ENCODE data around the gene ADAMTS2. TPM values are rescaled to one million over a fixed set of nuclear protein-coding genes. Genes with fewer than 3 reads are reported as not detected.

ADAMTS2 gene
- total and polyA plus RNA-seq, 7 experiments from 2014 or later, result not detected

GRCh38 chr5:179233909-179234562 lies 111.2 kb downstream of the ADAMTS2 start:
- Histone ChIP-seq H3K27me3 (ENCODE audit: control insufficient read depth in 2 of 2, insufficient read depth in 2 of 2, low read length in 2 of 2) (no peaks in the 10 kb centered on the region), H3K4me3 (ENCODE audit: low read length) (no peak overlapping the region), H3K36me3 (ENCODE audit: control insufficient read depth in 2 of 3, insufficient read depth in 3 of 3, low read length in 3 of 3) (no peaks in the 10 kb centered on the region), H3K27ac (ENCODE audit: low read depth, low read length) (no peak overlapping the region), H3K4me1 (ENCODE audit: control insufficient read depth in 2 of 2, insufficient read depth in 2 of 2, low read length in 2 of 2) (no peaks in the 10 kb centered on the region), H3K9me3 (ENCODE audit: control insufficient read depth in 2 of 3, low read length in 3 of 3) (peaks cover 0 to 10% (median 0%) of the 10 kb centered on the region in 3 experiments)
- Mint-ChIP-seq H3K27me3 (peaks cover 0 to 18% (median 8%) of the 10 kb centered on the region in 5 donors), H3K27ac (no peak overlapping the region), H3K9me3 (peaks cover 0 to 18% (median 5%) of the 10 kb centered on the region in 11 donors), H3K4me1 (no peaks in the 10 kb centered on the region), H3K4me3 (no peak overlapping the region), H3K36me3 (no peaks in the 10 kb centered on the region)
- POLR2A ChIA-PET, result no interaction called here
- DNase-seq (no peak), ATAC-seq (no peak)
- CTCF ChIA-PET, result no interaction called here
- intact Hi-C loops (cut with micrococcal nuclease), result no loop called here

GRCh38 chr5:179232091-179232735 lies 113.0 kb downstream of the ADAMTS2 start:
- Histone ChIP-seq H3K4me3 (ENCODE audit: low read length) (no peak overlapping the region), H3K27ac (ENCODE audit: low read depth, low read length) (no peak overlapping the region), H3K36me3 (ENCODE audit: control insufficient read depth in 2 of 3, insufficient read depth in 3 of 3, low read length in 3 of 3) (no peaks in the 10 kb centered on the region), H3K27me3 (ENCODE audit: control insufficient read depth in 2 of 2, insufficient read depth in 2 of 2, low read length in 2 of 2) (no peaks in the 10 kb centered on the region), H3K9me3 (ENCODE audit: control insufficient read depth in 2 of 3, low read length in 3 of 3) (peaks cover 0 to 10% (median 0%) of the 10 kb centered on the region in 3 experiments), H3K4me1 (ENCODE audit: control insufficient read depth in 2 of 2, insufficient read depth in 2 of 2, low read length in 2 of 2) (no peaks in the 10 kb centered on the region)
- H3K9me3 Mint-ChIP-seq, result peaks cover 0 to 6% (median 0%) of the 10 kb centered on the region in 11 donors
- intact Hi-C loops (cut with micrococcal nuclease), result no loop called here
- H3K4me1 Mint-ChIP-seq, result no peaks in the 10 kb centered on the region
- no peak for ATAC-seq
- H3K36me3 Mint-ChIP-seq, result no peaks in the 10 kb centered on the region
- H3K27ac Mint-ChIP-seq, result no peak overlapping the region
- ChIA-PET CTCF (no interaction called here), POLR2A (no interaction called here)
- no peak overlapping the region for H3K4me3 Mint-ChIP-seq
- no peak for DNase-seq
- peaks cover 0 to 9% (median under 1%) of the 10 kb centered on the region in 5 donors for H3K27me3 Mint-ChIP-seq

- Mint-ChIP-seq H3K4me1 (no peaks in the 10 kb centered on the region), H3K27me3 (peaks cover 0 to 9% (median 4%) of the 10 kb centered on the region in 5 donors), H3K27ac (no peak overlapping the region), H3K4me3 (no peak overlapping the region), H3K36me3 (no peaks in the 10 kb centered on the region), H3K9me3 (peaks cover 0 to 4% (median 0%) of the 10 kb centered on the region in 11 donors)
- H3K4me3 ChIP-seq (ENCODE audit: low read length), result no peak overlapping the region
- ChIA-PET CTCF (no interaction called here), POLR2A (no interaction called here)
- intact Hi-C loops (cut with micrococcal nuclease), result no loop called here
- DNase-seq (no peak), ATAC-seq (no peak)
- no peaks in the 10 kb centered on the region for H3K36me3 ChIP-seq (ENCODE audit: control insufficient read depth in 2 of 3, insufficient read depth in 3 of 3, low read length in 3 of 3)
- peaks cover 0 to 3% (median 0%) of the 10 kb centered on the region in 3 experiments for H3K9me3 ChIP-seq (ENCODE audit: control insufficient read depth in 2 of 3, low read length in 3 of 3)
- H3K4me1 ChIP-seq (ENCODE audit: control insufficient read depth in 2 of 2, insufficient read depth in 2 of 2, low read length in 2 of 2), result no peaks in the 10 kb centered on the region
- no peak overlapping the region for H3K27ac ChIP-seq (ENCODE audit: low read depth, low read length)
- no peaks in the 10 kb centered on the region for H3K27me3 ChIP-seq (ENCODE audit: control insufficient read depth in 2 of 2, insufficient read depth in 2 of 2, low read length in 2 of 2)
Observed at GRCh38 chr5:179231309-179231708, 114.0 kb downstream of the ADAMTS2 start.

GRCh38 chr5:179230061-179230461 lies 115.2 kb downstream of the ADAMTS2 start:
- Histone ChIP-seq H3K27ac (ENCODE audit: low read depth, low read length) (no peak overlapping the region), H3K9me3 (ENCODE audit: control insufficient read depth in 2 of 3, low read length in 3 of 3) (no peaks in the 10 kb centered on the region), H3K36me3 (ENCODE audit: control insufficient read depth in 2 of 3, insufficient read depth in 3 of 3, low read length in 3 of 3) (no peaks in the 10 kb centered on the region), H3K4me1 (ENCODE audit: control insufficient read depth in 2 of 2, insufficient read depth in 2 of 2, low read length in 2 of 2) (no peaks in the 10 kb centered on the region), H3K4me3 (ENCODE audit: low read length) (no peak overlapping the region), H3K27me3 (ENCODE audit: control insufficient read depth in 2 of 2, insufficient read depth in 2 of 2, low read length in 2 of 2) (no peaks in the 10 kb centered on the region)
- POLR2A ChIA-PET, result no interaction called here
- CTCF ChIA-PET, result no interaction called here
- no peak overlapping the region for H3K4me3 Mint-ChIP-seq
- ATAC-seq, result no peak
- H3K4me1 Mint-ChIP-seq, result no peaks in the 10 kb centered on the region
- no peak overlapping the region for H3K27ac Mint-ChIP-seq
- H3K9me3 Mint-ChIP-seq, result peaks cover 0 to 4% (median under 1%) of the 10 kb centered on the region in 11 donors
- H3K36me3 Mint-ChIP-seq, result peaks cover 0 to 1% (median 0%) of the 10 kb centered on the region in 5 donors
- peaks cover 0 to 12% (median 4%) of the 10 kb centered on the region in 5 donors for H3K27me3 Mint-ChIP-seq
- intact Hi-C loops (cut with micrococcal nuclease), result no loop called here
- no peak for DNase-seq

- no peak for ATAC-seq
- no peak overlapping the region for H3K27ac Mint-ChIP-seq
- intact Hi-C loops (cut with micrococcal nuclease), result no loop called here
Observed at GRCh38 chr5:179229331-179229831, 115.9 kb downstream of the ADAMTS2 start.

GRCh38 chr5:179228341-179229121 lies 116.7 kb downstream of the ADAMTS2 start:
- CTCF ChIA-PET, result no interaction called here
- ATAC-seq (no peak), DNase-seq (no peak)
- H3K27me3 ChIP-seq (ENCODE audit: control insufficient read depth in 2 of 2, insufficient read depth in 2 of 2, low read length in 2 of 2), result no peaks in the 10 kb centered on the region
- Mint-ChIP-seq H3K9me3 (peaks cover 0 to 17% (median 9%) of the 10 kb centered on the region in 11 donors), H3K4me3 (no peak overlapping the region), H3K27me3 (peaks cover 0 to 13% (median 0%) of the 10 kb centered on the region in 5 donors), H3K27ac (no peak overlapping the region), H3K36me3 (peaks cover 0 to 11% (median 0%) of the 10 kb centered on the region in 5 donors), H3K4me1 (no peaks in the 10 kb centered on the region)
- no peaks in the 10 kb centered on the region for H3K4me1 ChIP-seq (ENCODE audit: control insufficient read depth in 2 of 2, insufficient read depth in 2 of 2, low read length in 2 of 2)
- intact Hi-C loops (cut with micrococcal nuclease), result no loop called here
- POLR2A ChIA-PET, result no interaction called here
- no peaks in the 10 kb centered on the region for H3K36me3 ChIP-seq (ENCODE audit: control insufficient read depth in 2 of 3, insufficient read depth in 3 of 3, low read length in 3 of 3)
- H3K9me3 ChIP-seq (ENCODE audit: control insufficient read depth in 2 of 3, low read length in 3 of 3), result peaks cover 0 to 8% (median 0%) of the 10 kb centered on the region in 3 experiments
- H3K4me3 ChIP-seq (ENCODE audit: low read length), result no peak overlapping the region
- no peak overlapping the region for H3K27ac ChIP-seq (ENCODE audit: low read depth, low read length)

More at GRCh38 chr5:179229331-179229831, 115.9 kb downstream of the ADAMTS2 start:
- Histone ChIP-seq H3K4me3 (ENCODE audit: low read length) (no peak overlapping the region), H3K36me3 (ENCODE audit: control insufficient read depth in 2 of 3, insufficient read depth in 3 of 3, low read length in 3 of 3) (no peaks in the 10 kb centered on the region), H3K27me3 (ENCODE audit: control insufficient read depth in 2 of 2, insufficient read depth in 2 of 2, low read length in 2 of 2) (no peaks in the 10 kb centered on the region), H3K4me1 (ENCODE audit: control insufficient read depth in 2 of 2, insufficient read depth in 2 of 2, low read length in 2 of 2) (no peaks in the 10 kb centered on the region), H3K27ac (ENCODE audit: low read depth, low read length) (no peak overlapping the region), H3K9me3 (ENCODE audit: control insufficient read depth in 2 of 3, low read length in 3 of 3) (no peaks in the 10 kb centered on the region)
- peaks cover 0 to 9% (median 4%) of the 10 kb centered on the region in 11 donors for H3K9me3 Mint-ChIP-seq
- H3K36me3 Mint-ChIP-seq, result peaks cover 0 to 7% (median 0%) of the 10 kb centered on the region in 5 donors
- H3K27me3 Mint-ChIP-seq, result peaks cover 0 to 11% (median 0%) of the 10 kb centered on the region in 5 donors
- no peak overlapping the region for H3K4me3 Mint-ChIP-seq
- ChIA-PET POLR2A (no interaction called here), CTCF (no interaction called here)
- DNase-seq, result no peak
- no peaks in the 10 kb centered on the region for H3K4me1 Mint-ChIP-seq

Measured in naive thymus-derived CD4-positive, alpha-beta T cell (primary cell).